ENCODE results near the gene NKAPD1. TPM values are rescaled to one million over a fixed set of nuclear protein-coding genes. Genes with fewer than 3 reads are reported as not detected.
A peak's percentile ranks its signal among the peaks of the same experiment; 100 is the strongest.
"Not testable (repeated sequence)": the region's sequence is repeated elsewhere in the genome, so short reads cannot be mapped to it uniquely, and the experiment has no call there.

The NKAPD1 gene
- total and polyA plus RNA-seq, 8 donors = 7.0 to 13.4 (median 8.7) TPM

DNA sequence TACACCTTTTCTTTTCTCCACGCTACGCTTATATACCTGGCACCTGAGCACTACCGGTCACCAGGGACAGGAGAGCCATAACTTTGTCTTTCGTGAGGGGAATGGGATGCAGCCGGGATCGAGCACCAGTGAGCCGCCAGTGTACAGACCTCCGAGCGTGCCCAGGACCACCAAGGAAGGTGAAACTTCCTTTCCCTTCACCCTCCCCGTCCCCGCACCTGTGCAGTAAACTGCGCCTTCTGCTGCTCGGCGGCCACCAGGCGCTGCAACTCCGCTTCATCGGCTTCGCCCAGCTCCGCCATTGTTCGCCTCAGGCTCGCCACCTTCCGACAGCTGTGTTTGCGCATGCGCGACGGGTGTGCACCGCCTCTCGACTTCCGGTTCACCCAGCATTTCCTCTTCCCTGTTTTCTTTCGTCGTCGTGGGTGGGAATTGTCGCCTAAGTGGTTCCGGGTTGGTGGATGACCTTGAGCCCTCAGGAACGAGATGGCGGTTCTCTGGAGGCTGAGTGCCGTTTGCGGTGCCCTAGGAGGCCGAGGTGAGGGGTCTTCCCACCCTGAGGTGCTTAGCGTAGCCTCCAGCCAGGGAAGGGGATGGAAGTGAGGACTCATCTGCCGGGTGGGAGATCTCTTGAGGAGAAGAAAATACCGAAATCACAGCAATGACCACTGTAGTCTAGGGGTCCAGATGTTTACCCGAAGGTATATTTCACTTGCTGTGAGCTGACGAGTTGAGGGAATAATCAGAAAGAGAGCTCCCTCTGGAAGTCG is 12.5 kb downstream of the NKAPD1 start, which contains the start of the genes SDHD and TIMM8B:
Gene SDHD (plus strand): TSS at position 452 of the 770 bp plus-strand sequence. CDS start 35 bp downstream, at position 487.
Gene TIMM8B (minus strand): TSS at position 335 of the 770 bp plus-strand sequence. CDS start 33 bp downstream, at position 302.
- intact Hi-C loops (cut with DNase I) = no loop called here
- H3K4me3 ChIP-seq = peak within 1 kb of the TSS; percentile 46 to 80 (median 64)
- no peaks in the 10 kb centered on the region for H3K27me3 ChIP-seq
- FAIRE-seq (peak; percentile 60), ATAC-seq (peak; percentile 97 to 99 (median 98)), DNase-seq (peak; percentile 93 to 98 (median 96))
- peaks cover 0 to 53% (median 25%) of the 10 kb centered on the region in 3 donors for H3K36me3 ChIP-seq
- WGBS, 2 donors = 0% methylated on average over 45 of the region's 45 CpGs
- H3K27ac ChIP-seq = peak within 1 kb of the TSS; percentile 35 to 70 (median 58)
- peaks cover 12 to 16% (median 15%) of the 10 kb centered on the region in 3 donors for H3K4me1 ChIP-seq
- no peaks in the 10 kb centered on the region for H3K9me3 ChIP-seq
- TF ChIP-seq, protein P1, sequence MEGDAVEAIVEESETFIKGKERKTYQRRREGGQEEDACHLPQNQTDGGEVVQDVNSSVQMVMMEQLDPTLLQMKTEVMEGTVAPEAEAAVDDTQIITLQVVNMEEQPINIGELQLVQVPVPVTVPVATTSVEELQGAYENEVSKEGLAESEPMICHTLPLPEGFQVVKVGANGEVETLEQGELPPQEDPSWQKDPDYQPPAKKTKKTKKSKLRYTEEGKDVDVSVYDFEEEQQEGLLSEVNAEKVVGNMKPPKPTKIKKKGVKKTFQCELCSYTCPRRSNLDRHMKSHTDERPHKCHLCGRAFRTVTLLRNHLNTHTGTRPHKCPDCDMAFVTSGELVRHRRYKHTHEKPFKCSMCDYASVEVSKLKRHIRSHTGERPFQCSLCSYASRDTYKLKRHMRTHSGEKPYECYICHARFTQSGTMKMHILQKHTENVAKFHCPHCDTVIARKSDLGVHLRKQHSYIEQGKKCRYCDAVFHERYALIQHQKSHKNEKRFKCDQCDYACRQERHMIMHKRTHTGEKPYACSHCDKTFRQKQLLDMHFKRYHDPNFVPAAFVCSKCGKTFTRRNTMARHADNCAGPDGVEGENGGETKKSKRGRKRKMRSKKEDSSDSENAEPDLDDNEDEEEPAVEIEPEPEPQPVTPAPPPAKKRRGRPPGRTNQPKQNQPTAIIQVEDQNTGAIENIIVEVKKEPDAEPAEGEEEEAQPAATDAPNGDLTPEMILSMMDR (IDR thresholded peaks at IDR 0.05) = no peak

DNA sequence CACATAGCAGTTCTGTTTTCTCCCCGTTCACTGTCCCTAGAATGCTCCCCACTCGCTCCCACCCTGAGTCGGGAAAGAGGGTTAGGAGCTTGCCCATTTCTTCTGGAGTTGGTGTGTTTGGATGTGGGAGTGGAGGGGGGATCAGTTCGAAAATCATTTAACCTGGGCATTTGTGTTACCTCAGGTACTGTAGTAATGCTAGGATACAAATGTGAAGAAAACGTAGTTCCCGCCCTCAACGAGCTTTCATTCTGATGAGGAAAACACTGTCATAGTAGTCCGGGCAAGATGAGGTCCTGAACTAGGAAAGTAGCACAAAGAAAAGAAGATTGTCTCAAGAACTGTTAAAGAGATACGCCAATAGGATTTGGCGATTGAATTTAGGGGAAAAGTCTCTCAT is 13.1 kb downstream of the NKAPD1 start:
- Histone ChIP-seq H3K36me3 (peaks cover 0 to 58% (median 19%) of the 10 kb centered on the region in 3 donors), H3K4me1 (peaks cover 12 to 16% (median 15%) of the 10 kb centered on the region in 3 donors), H3K9me3 (no peaks in the 10 kb centered on the region), H3K27me3 (no peaks in the 10 kb centered on the region), H3K27ac (peak overlapping the region in 3 of 4 donors; percentile 35 to 70 (median 67)), H3K4me3 (peak overlapping the region; percentile 46 to 80 (median 64))
- 12 to 13% methylated on average over 10 of the region's 10 CpGs for WGBS, 2 donors
- TF ChIP-seq, protein P1 (IDR thresholded peaks at IDR 0.05) = no peak
- no peak for DNase-seq
- no peak for FAIRE-seq
- ATAC-seq = peak in 3 of 4 donors; percentile 1 to 9 (median 2)
- intact Hi-C loops (cut with DNase I) = no loop called here

- intact Hi-C loops (cut with DNase I) = loop anchor here in 1 of 3 donors (10.0 kb wide), 1 partner anchor 189 kb away; no protein-coding TSS in a partner anchor
These were observed 21.2 kb downstream of the NKAPD1 start for GRCh38 chr11:112095302-112095701.

DNA sequence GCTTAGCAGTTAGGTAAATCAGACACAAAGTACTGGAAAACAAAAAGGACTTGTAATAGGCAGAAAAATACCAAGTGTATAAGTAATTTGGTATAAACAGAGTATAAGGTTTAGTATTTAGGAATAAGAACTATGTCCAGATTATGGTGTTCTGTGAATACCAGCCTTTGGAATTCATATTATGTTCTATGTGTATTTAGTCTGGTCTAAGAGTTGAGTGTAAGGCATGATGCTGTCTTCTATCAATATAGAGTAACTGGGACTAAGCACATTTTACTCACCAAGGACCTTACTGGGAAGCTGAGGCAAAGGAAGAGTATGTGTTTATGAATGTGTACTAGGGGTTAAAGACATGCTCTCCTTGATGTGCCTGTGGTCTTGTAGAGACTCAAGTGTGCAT is 22.1 kb downstream of the NKAPD1 start:
- no peak for FAIRE-seq
- Histone ChIP-seq H3K27ac (no peak overlapping the region), H3K9me3 (no peaks in the 10 kb centered on the region), H3K4me3 (no peak overlapping the region), H3K4me1 (no peaks in the 10 kb centered on the region), H3K27me3 (no peaks in the 10 kb centered on the region), H3K36me3 (peaks cover 0 to 33% (median 0%) of the 10 kb centered on the region in 3 donors)
- DNase-seq = no peak
- intact Hi-C loops (cut with DNase I) = loop anchor here in 1 of 3 donors (10.0 kb wide), 1 partner anchor 189 kb away; no protein-coding TSS in a partner anchor
- TF ChIP-seq, protein P1 (IDR thresholded peaks at IDR 0.05) = no peak
- ATAC-seq = no peak

More at GRCh38 chr11:112095302-112095701, 21.2 kb downstream of the NKAPD1 start:
- 92 to 95% methylated on average over 2 of the region's 2 CpGs for WGBS, 2 donors
- not testable (repeated sequence) for H3K27ac ChIP-seq, H3K27me3 ChIP-seq, H3K4me3 ChIP-seq, ATAC-seq, H3K4me1 ChIP-seq, H3K9me3 ChIP-seq, DNase-seq
- peak; percentile 85 for FAIRE-seq
- peaks cover 0 to 42% (median 0%) of the 10 kb centered on the region in 3 donors for H3K36me3 ChIP-seq

GRCh38 chr11:112097734-112098528 is 23.8 kb downstream of the NKAPD1 start:
- FAIRE-seq = no peak
- no peak for ATAC-seq
- Histone ChIP-seq H3K27me3 (no peaks in the 10 kb centered on the region), H3K36me3 (peaks cover 0 to 16% (median 0%) of the 10 kb centered on the region in 3 donors), H3K4me1 (no peaks in the 10 kb centered on the region), H3K4me3 (no peak overlapping the region), H3K9me3 (no peaks in the 10 kb centered on the region), H3K27ac (no peak overlapping the region)
- 90 to 94% methylated on average over 11 of the region's 11 CpGs for WGBS, 2 donors
- DNase-seq = no peak
- TF ChIP-seq, protein P1 (IDR thresholded peaks at IDR 0.05) = no peak
- intact Hi-C loops (cut with DNase I) = loop anchor here in 1 of 3 donors (10.0 kb wide), 1 partner anchor 187 kb away; no protein-coding TSS in a partner anchor

All from pancreas (tissue), 10 donors.